ENCODE measurements around the gene FIBIN.
A peak's percentile ranks its signal among the peaks of the same experiment; 100 is the strongest.

Gene FIBIN

DNA sequence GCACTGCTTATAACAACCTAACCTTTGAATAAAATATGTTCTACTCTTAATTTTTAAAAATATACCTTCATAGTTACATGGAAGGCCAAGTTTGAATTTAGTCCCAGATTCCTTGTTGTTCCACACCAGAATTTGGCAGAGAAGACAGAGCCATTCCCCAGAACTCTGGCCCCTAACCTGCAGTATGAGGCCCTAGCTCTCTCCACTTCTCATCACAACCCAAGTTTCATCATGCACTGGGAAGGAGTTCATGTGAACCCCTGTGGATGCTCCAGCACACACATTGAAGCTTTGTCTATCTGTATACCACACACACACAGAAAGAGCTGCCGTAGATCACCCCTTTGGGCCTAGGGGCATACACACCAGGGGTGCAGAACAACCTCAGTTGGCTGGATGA is 36.1 kb downstream of the FIBIN start:
- no peak for TF ChIP-seq CTCF (IDR thresholded peaks at IDR 0.05; ENCODE audit: control insufficient read depth, insufficient read depth, low read depth, low read length, missing control alignments)
- no peak for DNase-seq (ENCODE audit: low read depth)
- no peak overlapping the region for H3K4me3 ChIP-seq (ENCODE audit: control insufficient read depth, low read depth, low read length)

DNA sequence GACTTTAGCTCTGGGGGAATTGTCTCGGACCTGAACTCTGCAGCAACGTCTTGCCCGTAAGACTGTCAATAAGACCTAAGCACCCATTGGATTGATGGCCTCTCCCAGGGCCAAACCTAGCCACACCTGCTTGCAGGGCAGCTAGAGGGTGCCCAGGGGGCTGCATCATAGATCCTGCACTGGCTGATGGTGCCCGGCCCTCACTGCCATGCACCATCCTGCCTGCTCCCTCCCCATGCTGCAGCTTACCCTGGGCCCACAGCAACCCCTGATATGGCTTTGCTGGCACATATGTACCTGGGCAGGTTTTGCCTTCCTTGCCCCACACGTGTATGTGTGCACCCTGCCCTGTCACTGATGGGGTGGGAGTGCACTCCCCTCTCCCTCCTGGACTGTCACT is 37.8 kb downstream of the FIBIN start:
- H3K4me3 ChIP-seq (ENCODE audit: control insufficient read depth, low read depth, low read length), result no peak overlapping the region
- no peak for TF ChIP-seq CTCF (IDR thresholded peaks at IDR 0.05; ENCODE audit: control insufficient read depth, insufficient read depth, low read depth, low read length, missing control alignments)
- DNase-seq (ENCODE audit: low read depth), result no peak

DNA sequence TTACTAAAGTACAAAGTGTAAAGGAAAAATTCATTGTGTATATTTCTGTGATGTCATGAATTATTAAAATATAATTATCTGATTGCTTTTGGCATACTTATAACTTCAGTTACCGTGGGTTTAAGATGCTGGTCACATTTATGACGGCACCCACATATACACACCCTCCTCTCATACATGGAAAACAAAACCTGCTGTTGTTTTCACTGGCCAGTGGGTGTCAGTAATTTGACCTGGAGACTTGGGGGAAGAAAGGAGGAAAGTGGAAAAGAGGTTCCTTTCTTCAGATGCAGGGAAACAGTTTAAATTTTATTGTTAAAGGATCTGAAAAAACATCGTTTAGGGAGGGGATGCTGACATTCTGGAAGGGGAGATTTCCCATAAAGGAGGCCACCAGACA is 46.0 kb downstream of the FIBIN start:
- peak; percentile 6 for TF ChIP-seq CTCF (IDR thresholded peaks at IDR 0.05; ENCODE audit: control insufficient read depth, insufficient read depth, low read depth, low read length, missing control alignments)
- no peak overlapping the region for H3K4me3 ChIP-seq (ENCODE audit: control insufficient read depth, low read depth, low read length)
- no peak for DNase-seq (ENCODE audit: low read depth)

GRCh38 chr11:27040302-27041115 is 46.6 kb downstream of the FIBIN start, which contains the start of gene BBOX1:
TSS of gene BBOX1 (plus strand) at chr11:27040815. CDS start at chr11:27055431, 14,616 bp downstream.
- no peak for TF ChIP-seq CTCF (IDR thresholded peaks at IDR 0.05; ENCODE audit: control insufficient read depth, insufficient read depth, low read depth, low read length, missing control alignments)

DNA sequence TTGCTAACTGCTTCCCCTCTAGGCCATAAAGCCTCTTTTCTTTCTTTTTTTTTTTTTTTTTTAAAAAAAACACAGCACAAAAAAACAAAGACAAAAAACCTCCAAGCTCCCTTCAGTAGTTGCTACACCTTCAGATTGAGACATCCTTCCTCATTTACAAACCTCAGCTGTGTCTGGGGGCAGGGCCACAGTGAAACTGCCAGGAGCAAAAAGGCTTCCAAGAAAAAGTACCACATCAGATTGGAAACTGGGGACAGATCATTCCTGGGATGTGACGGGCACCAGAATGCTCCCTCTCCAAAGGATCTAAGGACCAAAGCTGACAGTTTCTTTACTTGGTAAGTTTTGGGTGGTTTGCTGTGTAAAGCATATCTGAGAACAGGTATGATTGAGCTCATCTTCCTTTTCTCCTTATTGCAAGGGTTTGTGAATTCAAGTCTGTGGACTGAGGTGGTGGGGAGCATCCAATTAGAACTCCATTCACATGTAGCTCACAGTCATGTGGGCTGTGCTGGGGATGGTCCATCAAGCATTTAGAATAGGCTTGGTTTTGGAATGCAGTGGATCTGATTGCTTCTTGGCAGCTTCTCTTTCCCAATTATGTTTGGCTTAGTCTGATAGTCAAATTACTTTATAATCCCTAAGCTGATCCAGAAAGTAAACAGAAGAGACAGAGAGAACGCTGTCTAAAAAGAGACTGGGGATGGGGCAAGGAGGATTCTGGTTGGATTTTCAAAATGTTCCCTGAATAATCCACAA is 47.4 kb downstream of the FIBIN start:
- no peak for DNase-seq (ENCODE audit: low read depth)
- no peak overlapping the region for H3K4me3 ChIP-seq (ENCODE audit: control insufficient read depth, low read depth, low read length)
- no peak for TF ChIP-seq CTCF (IDR thresholded peaks at IDR 0.05; ENCODE audit: control insufficient read depth, insufficient read depth, low read depth, low read length, missing control alignments)

More at GRCh38 chr11:27040302-27041115, 46.6 kb downstream of the FIBIN start, which contains the start of gene BBOX1:
- no peak within 1 kb of the TSS for H3K4me3 ChIP-seq (ENCODE audit: control insufficient read depth, low read depth, low read length)
- no peak for DNase-seq (ENCODE audit: low read depth)

Data from AG09309 (cell line).